Hematopoietic multipotent progenitor cell (in vitro differentiated cells): ENCODE results near the gene TTC27. TPM values are rescaled to one million over a fixed set of nuclear protein-coding genes. Genes with fewer than 3 reads are reported as not detected.
"Not testable (repeated sequence)": the region's sequence is repeated elsewhere in the genome, so short reads cannot be mapped to it uniquely, and the experiment has no call there.

ENCODE experiments used
- DNase-seq, 3 donors: peaks; one replicate each; pipeline ENCODE4 v3.0.0-alpha.2; 2011 to 2015; ENCODE audit warnings: low read depth in 2 of 3, low spot score in 2 of 3
- total RNA-seq: library from RNA; depleted of rRNA; stranded (reverse); fragments of >200 nt; gene quantifications from one replicate; pipeline ENCODE4 v1.2.3, GENCODE V29; 2012

Gene TTC27
- total RNA-seq, 1 donor, result 17.5 TPM

- DNase-seq, result no peak
Measured at GRCh38 chr2:32718752-32719151, 90.9 kb downstream of the TTC27 start.

DNA sequence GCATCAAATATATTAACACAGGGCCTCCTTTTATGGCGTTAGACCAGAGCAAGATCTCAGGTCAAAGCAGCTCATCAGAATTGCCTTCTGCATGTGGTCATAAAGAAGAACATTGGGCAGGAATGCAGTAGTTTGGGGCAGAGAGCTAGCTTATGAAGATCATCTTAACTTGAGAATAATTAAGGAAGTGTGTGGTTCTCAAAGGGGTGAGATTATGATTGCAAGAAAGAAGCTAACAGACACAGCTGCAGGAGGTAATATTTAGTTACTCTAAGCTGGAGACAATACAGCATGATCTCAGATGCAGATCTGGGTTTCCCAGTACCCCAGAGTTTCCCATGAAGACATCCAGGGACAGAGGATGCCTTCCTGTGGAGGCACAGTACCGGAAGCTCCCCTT, 91.6 kb downstream of the TTC27 start:
- DNase-seq, result no peak

DNA sequence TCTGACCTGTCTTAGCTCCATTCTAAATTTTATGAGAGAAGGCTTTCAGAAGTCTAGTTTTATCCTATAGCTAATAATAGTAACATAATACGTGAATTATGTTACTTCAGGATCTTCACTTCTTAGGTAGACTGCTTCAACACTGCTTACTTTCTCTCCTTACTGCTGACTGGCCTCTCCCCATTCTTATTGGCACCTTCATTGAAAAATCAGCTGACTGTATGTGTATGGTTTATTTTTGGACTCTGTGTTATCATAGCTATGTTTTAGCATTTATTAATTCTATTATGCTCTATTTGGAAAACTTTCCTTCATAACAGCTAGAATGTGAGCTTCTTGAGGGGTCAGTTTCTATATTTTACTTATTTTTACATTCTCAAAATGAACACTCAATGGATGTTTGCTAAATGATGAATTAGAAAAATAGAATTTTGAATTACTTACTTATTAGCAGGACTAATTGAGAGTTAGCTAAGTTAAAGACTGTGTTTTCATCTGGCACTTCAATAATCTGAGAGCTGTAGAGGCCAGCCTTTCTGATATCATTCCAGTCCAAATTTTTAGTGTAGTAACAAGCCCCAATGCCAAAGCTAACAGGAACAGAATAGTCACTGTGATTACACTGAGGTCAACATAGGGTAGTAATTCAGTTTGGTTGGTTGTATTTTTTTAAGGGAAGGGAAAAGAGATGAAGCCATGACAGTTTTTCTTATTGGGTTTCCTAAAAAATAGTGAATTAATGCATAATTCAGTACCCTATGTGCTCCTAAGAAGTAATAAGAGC, 92.3 kb downstream of the TTC27 start:
- no peak for DNase-seq

- DNase-seq, result no peak
Measured at GRCh38 chr2:32720771-32721170, 92.9 kb downstream of the TTC27 start.

DNA sequence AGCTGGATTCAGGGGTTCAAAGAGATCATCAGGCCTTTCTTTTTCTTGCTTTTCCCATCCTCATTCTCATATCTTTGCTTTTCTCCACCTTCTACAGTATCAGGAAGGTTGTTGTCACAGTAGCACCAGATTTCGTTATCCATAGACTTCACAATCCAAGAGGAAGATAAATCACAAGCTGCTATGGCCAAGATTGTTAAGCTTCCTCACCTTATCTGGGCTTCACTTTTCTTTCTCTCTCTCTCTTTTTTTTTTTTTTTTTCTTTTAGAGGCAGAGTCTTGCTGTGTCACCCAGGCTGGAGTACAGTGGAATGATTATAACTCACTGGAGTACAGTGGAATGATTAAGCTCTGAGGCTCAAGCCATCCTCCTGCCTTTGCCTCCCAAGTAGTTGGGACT, 93.5 kb downstream of the TTC27 start:
- DNase-seq, result no peak

GRCh38 chr2:32723467-32724079, 95.7 kb downstream of the TTC27 start:
- DNase-seq, result no peak

GRCh38 chr2:32726678-32727077, 98.8 kb downstream of the TTC27 start:
- not testable (repeated sequence) for DNase-seq

GRCh38 chr2:32727157-32727556, 99.3 kb downstream of the TTC27 start:
- DNase-seq, result no peak

- not testable (repeated sequence) for DNase-seq
Measured at GRCh38 chr2:32730958-32731357, 103.1 kb downstream of the TTC27 start.

GRCh38 chr2:32732120-32732519, 104.3 kb downstream of the TTC27 start:
- DNase-seq, result no peak

DNA sequence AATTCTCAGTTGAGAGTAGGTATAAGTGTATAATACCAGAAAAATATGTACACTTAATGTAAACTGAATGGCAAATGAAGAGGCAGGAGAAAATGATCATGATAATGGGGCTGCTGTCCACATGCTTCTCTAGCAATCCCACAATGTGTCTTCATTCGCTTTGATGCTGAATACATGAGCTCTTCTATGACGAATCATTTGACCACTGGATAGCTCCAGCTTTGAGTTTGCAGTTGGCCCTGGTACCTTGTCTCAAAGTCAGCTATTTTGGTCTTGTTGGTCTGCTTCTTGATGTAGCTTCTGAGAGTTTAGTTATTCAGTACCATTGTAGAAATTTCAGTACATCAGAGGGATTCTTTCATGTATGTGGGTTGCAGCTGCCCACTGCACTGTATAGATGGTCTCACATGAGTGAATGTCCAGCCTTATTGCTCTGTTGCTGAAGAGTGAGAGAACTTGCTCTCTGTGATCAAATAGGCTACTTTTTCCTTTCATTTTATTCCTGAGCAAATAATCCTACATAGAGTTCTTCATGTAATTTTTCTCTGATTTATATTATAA, 105.1 kb downstream of the TTC27 start:
- no peak for DNase-seq

DNA sequence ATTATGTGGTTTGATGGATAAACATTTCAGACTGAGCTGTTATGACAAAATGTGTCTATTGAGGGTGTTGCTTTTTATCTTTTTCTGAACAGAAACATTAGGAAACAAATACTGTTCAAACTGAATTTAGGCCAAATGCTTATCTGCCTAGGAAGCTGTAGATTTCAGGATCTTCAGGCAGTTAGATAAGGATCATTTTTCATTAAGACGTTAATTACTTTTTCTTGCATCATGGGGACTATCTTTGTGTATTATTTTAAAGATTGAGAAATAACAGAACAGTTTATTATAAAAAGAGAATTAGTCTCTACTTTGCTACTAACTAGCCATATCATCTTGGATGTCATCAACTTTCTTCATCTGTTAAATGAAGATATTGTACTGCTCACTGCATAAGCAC, 107.5 kb downstream of the TTC27 start:
- DNase-seq, result no peak

DNA sequence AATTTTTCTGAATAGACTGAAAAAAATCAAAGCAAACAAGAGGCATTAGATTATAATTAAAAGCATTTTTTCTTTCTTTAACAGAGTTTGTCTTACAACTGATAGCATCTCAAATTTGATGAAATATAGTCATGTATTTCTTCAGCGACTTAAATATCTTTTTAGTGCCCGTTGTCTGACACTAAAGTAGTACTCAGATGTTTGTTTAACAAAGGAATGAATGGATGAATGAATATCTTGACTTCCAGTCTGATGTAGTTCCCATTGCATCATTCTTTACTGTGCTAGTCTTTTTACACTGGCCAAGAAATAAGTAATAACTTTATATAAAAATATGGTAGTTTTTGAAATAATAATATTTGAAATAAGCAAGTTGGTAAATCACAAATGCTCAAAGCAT, 111.1 kb downstream of the TTC27 start:
- no peak for DNase-seq

- no peak for DNase-seq
Measured at GRCh38 chr2:32739664-32740063, 111.8 kb downstream of the TTC27 start.

DNA sequence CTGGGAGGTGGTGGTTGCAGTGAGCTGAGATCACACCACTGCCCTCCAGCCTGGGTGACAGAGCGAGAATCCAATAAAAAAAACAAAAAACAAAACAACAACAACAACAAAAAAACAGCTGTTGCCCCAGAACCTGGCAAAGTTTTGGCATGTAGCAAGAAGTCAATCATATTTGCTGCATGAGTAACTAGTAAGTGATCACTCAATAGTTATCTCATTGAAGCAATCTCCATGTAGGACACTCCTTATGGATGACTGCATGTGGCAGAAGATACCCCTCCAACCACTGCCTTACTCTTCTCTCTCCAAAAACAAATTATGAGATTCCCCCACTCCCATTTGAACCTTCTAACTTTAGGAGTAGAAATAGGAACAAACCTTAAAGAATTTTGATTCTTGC, 113.7 kb downstream of the TTC27 start:
- DNase-seq, result no peak

GRCh38 chr2:32742376-32742775, 114.5 kb downstream of the TTC27 start:
- DNase-seq, result no peak

DNA sequence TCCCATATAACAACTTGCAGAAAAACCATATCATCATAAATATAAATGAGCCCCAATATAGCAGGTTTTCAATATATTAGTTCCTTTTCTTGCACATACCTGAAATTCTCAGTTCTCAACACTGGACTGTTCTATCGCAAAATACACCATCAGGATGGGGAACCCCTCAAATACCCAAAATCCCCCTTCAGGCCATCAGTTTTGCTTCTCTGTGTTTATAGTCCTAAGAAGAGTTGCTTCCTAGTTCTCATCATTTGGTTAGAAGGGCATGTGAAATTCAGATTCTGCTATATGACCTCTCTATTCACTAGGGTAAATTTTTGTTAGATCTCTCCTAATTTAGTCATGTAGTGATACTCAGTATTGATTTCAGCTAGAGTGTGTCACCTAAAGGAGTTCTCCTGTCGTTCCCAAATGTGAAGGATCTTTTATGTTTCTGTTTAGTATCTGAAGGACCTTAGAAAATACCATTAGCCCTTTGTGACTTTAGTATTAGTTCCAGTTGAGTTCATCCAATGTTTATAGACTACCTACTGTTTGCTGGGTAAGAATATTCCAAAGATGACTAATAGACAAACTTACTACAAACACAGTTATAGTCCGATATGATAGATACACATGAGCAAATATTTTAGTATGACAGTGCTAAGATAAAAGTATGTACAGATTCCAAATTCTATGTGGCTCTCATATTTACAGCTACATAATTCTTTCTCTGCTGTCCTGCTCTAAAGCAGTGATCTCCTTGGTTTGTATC, 115.8 kb downstream of the TTC27 start:
- no peak for DNase-seq

- DNase-seq, result no peak
Measured at GRCh38 chr2:32745191-32745590, 117.3 kb downstream of the TTC27 start.

DNA sequence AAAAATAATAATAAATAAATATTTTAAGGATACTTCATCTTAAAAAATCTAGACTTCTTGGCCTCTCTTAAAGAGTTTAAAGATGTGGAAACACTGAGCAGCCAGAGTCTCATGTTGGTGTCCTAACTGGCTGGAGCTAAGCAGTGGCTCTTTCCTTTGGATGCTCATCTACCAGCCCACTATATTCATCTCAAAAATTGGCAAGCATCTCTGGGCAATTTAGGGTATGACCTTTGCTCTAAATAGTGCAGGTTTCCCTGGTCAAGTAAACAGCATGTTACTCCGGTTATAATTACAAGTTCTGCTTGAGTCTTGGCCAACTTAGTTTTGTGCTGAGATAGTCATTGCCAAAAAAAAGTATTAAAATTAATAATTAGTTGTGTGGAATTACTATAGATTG, 117.8 kb downstream of the TTC27 start:
- no peak for DNase-seq

DNA sequence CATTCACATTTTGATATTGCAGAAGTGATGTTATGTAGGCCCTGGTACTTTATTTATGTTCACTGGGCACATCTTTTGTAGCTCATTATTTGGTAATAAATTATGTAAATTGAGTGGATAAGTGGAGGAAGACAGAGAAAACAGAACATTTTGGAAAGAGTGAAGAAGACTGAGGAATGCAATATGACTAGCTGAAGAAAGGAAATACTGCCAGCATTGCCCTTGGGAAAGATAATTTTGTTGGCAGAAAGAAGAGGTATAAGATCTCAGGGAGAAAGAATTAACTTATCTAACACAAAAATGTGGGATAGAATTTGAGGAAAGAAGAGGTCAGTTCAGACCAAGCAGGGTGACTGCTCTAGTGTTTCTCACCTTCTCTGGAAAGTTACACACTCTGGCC, 118.8 kb downstream of the TTC27 start:
- no peak for DNase-seq

GRCh38 chr2:32748158-32748557, 120.3 kb downstream of the TTC27 start:
- no peak for DNase-seq
